SK-N-SH treated with all-trans-retinoic acid at 6 μM for 48 hours (cell line): ENCODE measurements around the gene NEIL3.

Experiments used
- ATAC-seq: fragments of 200-7000 bp; cut with Tn5 transposase; 3 replicates; pipeline ENCODE4 v1.9.1; 2020; ENCODE audit warnings: mild to moderate bottlenecking, moderate library complexity
- ARNTL ChIP-seq: fragments of 450-650 bp; formaldehyde crosslinking; IDR thresholded peaks from 2 replicates; pipeline ENCODE4 v1.5.0; 2020; ENCODE audit warnings: low read depth, mild to moderate bottlenecking, moderate library complexity, borderline replicate concordance
- BACH2 ChIP-seq: fragments of 250-450 bp; sonication (Bioruptor Pico); IDR thresholded peaks from 2 replicates; pipeline ENCODE4 v1.9.0; 2021; ENCODE audit warnings: mild to moderate bottlenecking, borderline replicate concordance
- CSRNP3 ChIP-seq: fragments of 250-450 bp; sonication (Bioruptor Pico); IDR thresholded peaks from 2 replicates; pipeline ENCODE4 v1.5.1; 2021; ENCODE audit warnings: mild to moderate bottlenecking, moderate library complexity
- ESRRG ChIP-seq: fragments of 250-450 bp; sonication (Bioruptor Pico); IDR thresholded peaks from 2 replicates; pipeline ENCODE4 v1.6.1; 2021; ENCODE audit warnings: mild to moderate bottlenecking
- GLIS3 ChIP-seq: fragments of 250-450 bp; sonication (Bioruptor Pico); IDR thresholded peaks from 2 replicates; pipeline ENCODE4 v1.5.0; 2020; ENCODE audit warnings: mild to moderate bottlenecking, moderate library complexity
- ISL1 ChIP-seq: fragments of 250-450 bp; sonication (Bioruptor Pico); IDR thresholded peaks from 2 replicates; pipeline ENCODE4 v2.1.2; 2022; ENCODE audit warnings: mild to moderate bottlenecking, moderate library complexity
- OSR1 ChIP-seq: fragments of 250-450 bp; sonication (Bioruptor Pico); IDR thresholded peaks from 2 replicates; pipeline ENCODE4 v1.8.0; 2022; ENCODE audit warnings: moderate library complexity, mild to moderate bottlenecking, inconsistent platforms
- POU6F1 ChIP-seq: fragments of 250-450 bp; sonication (Bioruptor Pico); IDR thresholded peaks from 2 replicates; pipeline ENCODE4 v1.8.0; 2021; ENCODE audit warnings: low read depth, mild to moderate bottlenecking, moderate library complexity, borderline replicate concordance
- PPARA ChIP-seq: fragments of 250-450 bp; sonication (Bioruptor Pico); IDR thresholded peaks from 2 replicates; pipeline ENCODE4 v1.5.0; 2020; ENCODE audit warnings: mild to moderate bottlenecking, borderline replicate concordance
- RARB ChIP-seq: fragments of 250-450 bp; sonication (Bioruptor Pico); IDR thresholded peaks from 2 replicates; pipeline ENCODE4 v1.8.0; 2021; ENCODE audit warnings: mild to moderate bottlenecking, moderate library complexity
- SNAI2 ChIP-seq: fragments of 250-450 bp; sonication (Bioruptor Pico); IDR thresholded peaks from 2 replicates; pipeline ENCODE4 v1.5.0; 2020; ENCODE audit warnings: mild to moderate bottlenecking, moderate library complexity
- TCF4 ChIP-seq: fragments of 250-450 bp; sonication (Bioruptor Pico); IDR thresholded peaks from 2 replicates; pipeline ENCODE4 v1.8.0; 2021; ENCODE audit warnings: mild to moderate bottlenecking, moderate library complexity, borderline replicate concordance
- TOX ChIP-seq: fragments of 250-450 bp; sonication (Bioruptor Pico); IDR thresholded peaks from 2 replicates; pipeline ENCODE4 v1.8.0; 2021; ENCODE audit warnings: mild to moderate bottlenecking, moderate library complexity, borderline replicate concordance
- TSHZ2 ChIP-seq: fragments of 250-450 bp; sonication (Bioruptor Pico); IDR thresholded peaks from 2 replicates; pipeline ENCODE4 v1.5.0; 2020; ENCODE audit warnings: mild to moderate bottlenecking, moderate library complexity
- ZFP3 ChIP-seq: fragments of 250-450 bp; sonication (Bioruptor Pico); IDR thresholded peaks from 2 replicates; pipeline ENCODE4 v1.5.0; 2020; ENCODE audit warnings: mild to moderate bottlenecking, moderate library complexity
- ZFP30 ChIP-seq: fragments of 450-650 bp; formaldehyde crosslinking; IDR thresholded peaks from 2 replicates; pipeline ENCODE4 v1.5.0; 2022; ENCODE audit warnings: mild to moderate bottlenecking, moderate library complexity
- ZNF565 ChIP-seq: fragments of 450-650 bp; formaldehyde crosslinking; conservative IDR thresholded peaks from 2 replicates; pipeline ENCODE4 v1.5.0; 2020; ENCODE audit warnings: low read depth, mild to moderate bottlenecking, moderate library complexity
- ZNF70 ChIP-seq: fragments of 450-650 bp; formaldehyde crosslinking; IDR thresholded peaks from 2 replicates; pipeline ENCODE4 v1.5.0; 2020; ENCODE audit warnings: mild to moderate bottlenecking, moderate library complexity
- ZNF8 ChIP-seq: fragments of 450-650 bp; formaldehyde crosslinking; IDR thresholded peaks from 2 replicates; pipeline ENCODE4 v1.5.0; 2020; ENCODE audit warnings: mild to moderate bottlenecking, moderate library complexity

The NEIL3 gene

GRCh38 chr4:177271915-177272766 is 37.5 kb upstream of the NEIL3 start:
- no peak for ATAC-seq
- TF ChIP-seq ZFP3 (CRISPR knock-in tag) (no peak), ZFP30 (CRISPR knock-in tag) (no peak), ZNF565 (no peak), GLIS3 (CRISPR knock-in tag) (no peak), POU6F1 (CRISPR knock-in tag) (no peak), ARNTL (CRISPR knock-in tag) (no peak), ZNF70 (CRISPR knock-in tag) (no peak), TOX (CRISPR knock-in tag) (no peak), SNAI2 (no peak), TCF4 (no peak), RARB (CRISPR knock-in tag) (no peak), BACH2 (CRISPR knock-in tag) (no peak), CSRNP3 (CRISPR knock-in tag) (no peak), TSHZ2 (CRISPR knock-in tag) (no peak), OSR1 (no peak), PPARA (no peak), ESRRG (CRISPR knock-in tag) (no peak)

- no peak for ATAC-seq
- TF ChIP-seq POU6F1 (CRISPR knock-in tag) = no peak
- TF ChIP-seq OSR1 = no peak
- no peak for TF ChIP-seq ZNF8 (CRISPR knock-in tag)
- TF ChIP-seq ZNF70 (CRISPR knock-in tag) = no peak
- TF ChIP-seq TSHZ2 (CRISPR knock-in tag) = no peak
Observed at GRCh38 chr4:177275999-177276398, 33.7 kb upstream of the NEIL3 start.

- ATAC-seq = no peak
- TF ChIP-seq PPARA = no peak
- no peak for TF ChIP-seq POU6F1 (CRISPR knock-in tag)
- no peak for TF ChIP-seq ISL1
- TF ChIP-seq TSHZ2 (CRISPR knock-in tag) = no peak
- TF ChIP-seq CSRNP3 (CRISPR knock-in tag) = no peak
Observed at GRCh38 chr4:177281351-177281909, 28.2 kb upstream of the NEIL3 start.
